Measurements from ENCODE around the gene ATP5F1D. TPM values are rescaled to one million over a fixed set of nuclear protein-coding genes. Genes with fewer than 3 reads are reported as not detected.
A peak's percentile ranks its signal among the peaks of the same experiment; 100 is the strongest.

Gene ATP5F1D
- total and polyA plus RNA-seq, 12 donors, result 491 to 2,879 (median 562) TPM

DNA sequence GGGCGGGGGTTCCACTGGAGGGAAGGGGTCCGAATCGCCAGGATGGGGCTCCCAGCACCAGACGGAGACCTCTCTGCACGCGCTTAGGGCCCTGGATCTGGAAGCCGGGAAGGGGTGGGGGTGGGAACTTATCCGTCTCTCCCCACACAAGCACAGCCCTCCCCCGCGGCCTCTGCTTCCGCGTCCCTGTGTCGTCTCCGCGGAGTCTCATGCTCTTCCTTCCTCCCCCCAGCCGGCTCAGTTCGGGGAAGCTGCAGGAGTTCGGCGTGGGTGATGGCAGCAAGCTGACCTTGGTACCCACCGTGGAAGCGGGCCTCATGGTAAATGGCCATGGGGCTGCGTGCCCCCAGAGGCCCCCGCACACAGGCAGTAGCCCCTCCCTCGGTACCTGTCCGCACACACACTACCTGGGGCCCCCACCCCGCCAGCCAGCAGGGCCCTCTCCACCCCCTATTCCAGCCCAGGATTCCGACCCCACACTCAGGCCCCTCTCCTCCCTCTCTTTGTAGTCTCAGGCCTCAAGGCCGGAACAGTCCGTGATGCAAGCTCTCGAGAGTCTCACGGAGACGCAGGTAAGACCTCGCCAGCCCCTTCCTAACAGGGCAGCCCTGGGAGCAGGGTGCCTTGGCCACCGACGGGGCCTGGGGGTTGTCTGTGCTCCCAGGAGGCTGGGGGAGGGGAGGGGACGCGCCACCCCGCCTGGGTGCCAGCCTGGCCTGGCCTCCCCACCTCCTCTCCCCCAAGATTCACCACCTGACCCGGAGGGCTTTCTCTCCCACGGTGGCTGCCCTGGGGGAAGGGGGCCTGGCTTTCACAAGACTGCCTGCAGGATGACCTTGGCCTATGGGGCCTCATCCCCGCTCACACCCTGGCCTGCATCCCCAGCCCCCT, 10.0 kb downstream of the ATP5F1D start:
- Histone ChIP-seq H3K27me3 (no peaks in the 10 kb centered on the region), H3K36me3 (peaks cover 15 to 54% (median 30%) of the 10 kb centered on the region in 9 donors), H3K4me1 (peaks cover 39 to 75% (median 66%) of the 10 kb centered on the region in 9 donors), H3K4me3 (peak overlapping the region; percentile 58 to 99 (median 94)), H3K9me3 (no peaks in the 10 kb centered on the region), H3K27ac (peak overlapping the region; percentile 95 to 100 (median 100))
- peak; percentile 84 to 86 for DNase-seq
- peak; percentile 0 to 20 (median 4) for ATAC-seq
- intact Hi-C loops (cut with DNase I), result no loop called here
- TF ChIP-seq, protein P1, sequence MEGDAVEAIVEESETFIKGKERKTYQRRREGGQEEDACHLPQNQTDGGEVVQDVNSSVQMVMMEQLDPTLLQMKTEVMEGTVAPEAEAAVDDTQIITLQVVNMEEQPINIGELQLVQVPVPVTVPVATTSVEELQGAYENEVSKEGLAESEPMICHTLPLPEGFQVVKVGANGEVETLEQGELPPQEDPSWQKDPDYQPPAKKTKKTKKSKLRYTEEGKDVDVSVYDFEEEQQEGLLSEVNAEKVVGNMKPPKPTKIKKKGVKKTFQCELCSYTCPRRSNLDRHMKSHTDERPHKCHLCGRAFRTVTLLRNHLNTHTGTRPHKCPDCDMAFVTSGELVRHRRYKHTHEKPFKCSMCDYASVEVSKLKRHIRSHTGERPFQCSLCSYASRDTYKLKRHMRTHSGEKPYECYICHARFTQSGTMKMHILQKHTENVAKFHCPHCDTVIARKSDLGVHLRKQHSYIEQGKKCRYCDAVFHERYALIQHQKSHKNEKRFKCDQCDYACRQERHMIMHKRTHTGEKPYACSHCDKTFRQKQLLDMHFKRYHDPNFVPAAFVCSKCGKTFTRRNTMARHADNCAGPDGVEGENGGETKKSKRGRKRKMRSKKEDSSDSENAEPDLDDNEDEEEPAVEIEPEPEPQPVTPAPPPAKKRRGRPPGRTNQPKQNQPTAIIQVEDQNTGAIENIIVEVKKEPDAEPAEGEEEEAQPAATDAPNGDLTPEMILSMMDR (IDR thresholded peaks at IDR 0.05), result no peak
- 5 to 6% methylated on average over 39 to 41 of the region's 41 CpGs for WGBS, 2 donors

DNA sequence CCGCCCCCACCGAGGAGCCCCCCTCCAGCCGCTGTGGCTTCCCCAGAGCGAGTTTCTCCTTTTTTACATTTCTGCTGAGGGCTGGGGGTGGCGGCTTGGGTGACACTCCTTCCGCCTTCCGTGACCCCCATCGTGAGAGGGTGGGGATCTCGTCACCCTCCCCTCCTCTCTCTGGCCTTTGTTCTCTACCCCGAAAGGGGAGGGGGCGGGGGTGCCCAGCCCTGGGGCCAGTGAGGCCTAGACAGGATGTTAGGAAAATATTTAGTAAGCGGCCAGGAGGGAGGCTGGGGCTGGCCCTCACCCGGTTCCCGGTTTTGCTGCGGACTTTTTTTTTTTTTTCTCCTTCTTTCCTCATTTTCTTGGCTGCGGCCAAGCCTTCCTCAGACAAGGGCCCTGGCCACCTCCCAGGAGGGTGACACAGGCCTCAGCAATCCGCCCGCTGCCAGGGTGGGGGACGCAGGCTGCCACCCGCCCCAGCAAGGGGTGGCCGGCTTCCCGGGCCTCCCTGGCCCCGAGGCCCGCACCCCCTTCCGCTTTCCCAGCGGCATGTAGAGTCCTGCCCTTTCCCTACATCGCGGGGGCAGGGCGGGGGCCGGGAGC, 10.8 kb downstream of the ATP5F1D start:
- H3K27me3 ChIP-seq, result no peaks in the 10 kb centered on the region
- ATAC-seq (peak; percentile 16 to 60 (median 48)), DNase-seq (peak; percentile 91)
- peak overlapping the region; percentile 95 to 100 (median 100) for H3K27ac ChIP-seq
- TF ChIP-seq, protein P1 (IDR thresholded peaks at IDR 0.05), result no peak
- no peaks in the 10 kb centered on the region for H3K9me3 ChIP-seq
- 1 to 3% methylated on average over 30 of the region's 30 CpGs for WGBS, 2 donors
- intact Hi-C loops (cut with DNase I), result no loop called here
- peak overlapping the region; percentile 58 to 99 (median 94) for H3K4me3 ChIP-seq
- H3K36me3 ChIP-seq, result peaks cover 15 to 62% (median 37%) of the 10 kb centered on the region in 9 donors
- peaks cover 39 to 75% (median 67%) of the 10 kb centered on the region in 9 donors for H3K4me1 ChIP-seq

DNA sequence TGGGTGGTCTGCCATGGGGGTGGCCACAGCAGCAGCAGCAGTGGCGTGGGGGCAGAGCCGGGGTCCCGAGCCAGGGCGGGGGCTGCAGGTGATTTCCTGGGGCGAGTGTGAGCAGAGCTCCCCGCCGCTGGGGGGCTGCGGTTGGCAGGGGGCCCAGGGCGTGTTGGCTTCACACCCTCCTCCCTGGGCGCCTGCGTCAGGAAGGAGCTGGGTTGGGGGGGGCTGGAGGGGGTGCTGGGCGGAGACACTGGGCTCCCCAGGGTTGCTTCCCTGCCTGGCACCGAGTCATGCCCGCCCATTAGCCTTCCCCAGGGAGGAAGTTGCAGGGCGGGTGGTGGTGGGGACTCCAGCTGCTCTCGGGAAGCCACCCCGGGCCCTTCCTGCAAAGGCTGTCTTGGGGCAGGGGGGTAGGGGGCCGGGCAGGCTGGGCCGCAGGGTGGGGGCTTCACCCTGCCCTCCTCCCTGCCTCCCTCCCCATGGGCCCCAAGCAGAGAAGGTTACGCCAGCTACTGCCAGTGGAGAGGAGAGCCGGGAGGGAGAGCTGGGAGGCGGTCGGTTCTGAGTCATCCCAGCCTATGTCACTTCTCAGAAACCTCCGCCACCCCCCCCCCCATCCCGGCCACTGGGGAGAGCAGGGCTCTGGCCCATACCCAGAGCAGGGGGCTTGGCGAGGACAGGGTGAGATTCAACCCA, 11.4 kb downstream of the ATP5F1D start:
- Histone ChIP-seq H3K27ac (peak overlapping the region; percentile 95 to 100 (median 100)), H3K36me3 (peaks cover 15 to 68% (median 42%) of the 10 kb centered on the region in 9 donors), H3K9me3 (no peaks in the 10 kb centered on the region), H3K4me3 (peak overlapping the region; percentile 58 to 99 (median 94)), H3K4me1 (peaks cover 35 to 75% (median 67%) of the 10 kb centered on the region in 9 donors), H3K27me3 (no peaks in the 10 kb centered on the region)
- peak; percentile 91 to 94 for DNase-seq
- WGBS, 2 donors, result 1 to 2% methylated on average over 20 to 26 of the region's 26 CpGs
- TF ChIP-seq, protein P1 (IDR thresholded peaks at IDR 0.05), result peak in 5 of 9 donors; percentile 16 to 37 (median 30)
- ATAC-seq, result peak; percentile 16 to 73 (median 57)
- intact Hi-C loops (cut with DNase I), result no loop called here
